ENCODE measurements around the gene PHACTR2.
A peak's percentile ranks its signal among the peaks of the same experiment; 100 is the strongest.
"Not testable (repeated sequence)": the region's sequence is repeated elsewhere in the genome, so short reads cannot be mapped to it uniquely, and the experiment has no call there.

PHACTR2 gene

GRCh38 chr6:143766185-143766553 is 88.4 kb downstream of the PHACTR2 start:
- no peak for DNase-seq (ENCODE audit: low read depth)

GRCh38 chr6:143767433-143767832 is 89.7 kb downstream of the PHACTR2 start:
- no peak for DNase-seq (ENCODE audit: low read depth)

GRCh38 chr6:143772116-143773086 is 94.6 kb downstream of the PHACTR2 start:
- DNase-seq (ENCODE audit: low read depth): no peak

- DNase-seq (ENCODE audit: low read depth): no peak
These were observed 95.9 kb downstream of the PHACTR2 start for GRCh38 chr6:143773506-143774150.

- DNase-seq (ENCODE audit: low read depth): no peak
These were observed 96.6 kb downstream of the PHACTR2 start for GRCh38 chr6:143774347-143774746.

- no peak for DNase-seq (ENCODE audit: low read depth)
These were observed 97.6 kb downstream of the PHACTR2 start for GRCh38 chr6:143775336-143775735.

- DNase-seq (ENCODE audit: low read depth): no peak
These were observed 101.2 kb downstream of the PHACTR2 start for GRCh38 chr6:143778926-143779325.

GRCh38 chr6:143782481-143782880 is 104.7 kb downstream of the PHACTR2 start:
- DNase-seq (ENCODE audit: low read depth): no peak

- DNase-seq (ENCODE audit: low read depth): no peak
These were observed 105.3 kb downstream of the PHACTR2 start for GRCh38 chr6:143783077-143783476.

- no peak for DNase-seq (ENCODE audit: low read depth)
These were observed 106.6 kb downstream of the PHACTR2 start for GRCh38 chr6:143784316-143784715.

GRCh38 chr6:143786371-143786770 is 108.6 kb downstream of the PHACTR2 start:
- DNase-seq (ENCODE audit: low read depth): not testable (repeated sequence)

GRCh38 chr6:143792402-143793279 is 114.9 kb downstream of the PHACTR2 start:
- DNase-seq (ENCODE audit: low read depth): no peak

GRCh38 chr6:143793280-143793619 is 115.5 kb downstream of the PHACTR2 start:
- DNase-seq (ENCODE audit: low read depth): no peak

GRCh38 chr6:143796551-143796950 is 118.8 kb downstream of the PHACTR2 start:
- not testable (repeated sequence) for DNase-seq (ENCODE audit: low read depth)

- not testable (repeated sequence) for DNase-seq (ENCODE audit: low read depth)
These were observed 120.7 kb downstream of the PHACTR2 start for GRCh38 chr6:143798487-143798886.

- DNase-seq (ENCODE audit: low read depth): no peak
These were observed 125.2 kb downstream of the PHACTR2 start for GRCh38 chr6:143802833-143803565.

GRCh38 chr6:143803769-143804568 is 126.2 kb downstream of the PHACTR2 start:
- DNase-seq (ENCODE audit: low read depth): no peak

- DNase-seq (ENCODE audit: low read depth): no peak
These were observed 127.1 kb downstream of the PHACTR2 start for GRCh38 chr6:143804835-143805239.

- DNase-seq (ENCODE audit: low read depth): peak; percentile 34
These were observed 128.7 kb downstream of the PHACTR2 start for GRCh38 chr6:143806282-143807102.
